ENCODE data around the gene SOX9.

Gene SOX9

GRCh38 chr17:72158895-72159885 is 38.4 kb downstream of the SOX9 start:
- no peak for DNase-seq (ENCODE audit: low read depth in 2 of 2, low spot score in 1 of 2)

DNA sequence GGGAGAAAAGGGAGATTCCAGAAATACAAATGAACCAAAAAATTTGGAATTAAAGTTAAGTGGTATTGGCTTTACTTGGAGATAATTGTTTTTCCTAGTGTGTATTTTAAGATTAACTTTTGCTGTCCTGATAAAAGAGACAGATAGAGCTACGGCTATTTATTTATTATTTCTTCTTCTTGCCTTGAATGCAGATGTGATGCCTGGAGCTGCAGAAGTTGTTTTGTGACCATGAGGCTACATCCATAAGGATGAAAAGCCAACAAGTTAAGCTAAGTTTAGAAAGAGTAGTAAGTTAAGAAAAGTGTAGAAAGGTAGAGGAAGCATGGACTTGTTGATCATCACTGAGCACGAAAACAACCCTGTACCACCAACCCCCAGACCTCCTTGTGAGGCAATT is 41.7 kb downstream of the SOX9 start:
- DNase-seq (ENCODE audit: low read depth in 2 of 2, low spot score in 1 of 2), result no peak

GRCh38 chr17:72163474-72163873 is 42.7 kb downstream of the SOX9 start:
- DNase-seq (ENCODE audit: low read depth in 2 of 2, low spot score in 1 of 2), result no peak

- no peak for DNase-seq (ENCODE audit: low read depth in 2 of 2, low spot score in 1 of 2)
These were observed 43.4 kb downstream of the SOX9 start for GRCh38 chr17:72164158-72164739.

DNA sequence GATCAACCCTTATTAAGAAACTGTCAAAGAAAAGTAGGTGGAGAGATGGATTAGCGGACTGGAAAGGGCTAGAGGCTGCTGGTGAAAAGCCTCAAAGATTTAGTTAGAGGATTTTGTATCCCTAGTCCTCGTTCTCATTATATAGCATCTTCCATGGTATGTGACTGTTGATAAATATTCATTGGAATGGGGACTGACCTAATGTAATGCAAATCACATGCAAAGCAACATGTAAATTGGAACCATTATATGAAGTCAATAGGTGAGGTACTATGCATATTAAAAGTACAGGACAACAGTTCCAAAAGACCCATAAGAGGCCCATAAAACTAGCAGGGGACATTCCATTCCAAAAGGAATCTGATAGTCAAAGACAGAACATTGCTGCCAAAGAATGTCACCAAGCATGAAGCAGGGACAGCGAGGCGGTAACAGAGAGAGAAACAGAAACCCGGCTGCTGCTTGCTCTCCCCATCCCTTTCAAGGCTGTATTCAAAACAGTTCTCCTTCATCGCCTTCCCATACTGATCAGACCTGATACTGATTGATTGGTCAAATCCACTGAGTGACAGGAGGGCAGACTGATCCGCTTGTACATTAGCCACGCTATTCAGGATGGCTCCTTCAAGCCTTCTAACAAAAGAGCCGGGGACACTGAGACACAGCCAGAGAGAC is 44.5 kb downstream of the SOX9 start:
- DNase-seq (ENCODE audit: low read depth in 2 of 2, low spot score in 1 of 2), result no peak

- DNase-seq (ENCODE audit: low read depth in 2 of 2, low spot score in 1 of 2), result no peak
These were observed 45.1 kb downstream of the SOX9 start for GRCh38 chr17:72165867-72166439.

DNA sequence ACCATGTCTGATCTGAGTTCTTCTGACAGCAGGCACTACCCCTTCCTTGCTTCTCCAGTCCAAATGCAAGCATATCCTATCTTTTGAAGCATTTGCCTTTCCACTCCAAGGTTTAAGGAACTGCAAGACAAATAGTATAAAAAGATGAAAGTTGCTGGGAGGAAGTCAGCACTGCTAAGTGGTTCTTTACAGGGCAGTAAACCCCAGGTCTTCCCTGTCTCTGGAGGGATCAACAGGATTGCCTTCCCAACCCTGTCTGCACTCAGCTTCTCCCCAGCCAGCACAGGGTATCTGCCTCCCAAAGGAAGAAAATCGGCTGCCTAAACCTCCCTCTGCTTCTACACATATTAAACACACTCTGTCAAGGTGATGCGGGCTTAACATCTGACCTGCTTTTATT is 46.8 kb downstream of the SOX9 start:
- DNase-seq (ENCODE audit: low read depth in 2 of 2, low spot score in 1 of 2), result no peak

DNA sequence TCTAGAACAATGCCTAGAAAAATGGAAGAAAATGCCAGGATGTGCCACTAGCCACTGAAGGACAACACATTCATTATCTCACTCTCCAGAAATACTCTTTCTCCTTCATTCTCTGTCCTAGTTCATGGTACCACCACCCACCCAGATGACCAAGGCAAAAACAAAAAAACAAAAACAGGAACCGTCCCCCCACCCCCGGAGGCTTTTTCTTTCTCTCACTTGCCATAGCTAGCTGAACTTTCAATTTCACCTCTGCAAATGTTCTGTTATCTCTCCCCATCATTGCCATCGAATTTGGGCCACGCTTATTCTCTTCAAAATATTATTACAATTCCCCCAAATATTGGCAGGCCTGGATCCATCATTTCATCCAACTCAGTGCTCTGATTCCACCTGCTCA is 49.0 kb downstream of the SOX9 start:
- DNase-seq (ENCODE audit: low read depth in 2 of 2, low spot score in 1 of 2), result no peak

DNA sequence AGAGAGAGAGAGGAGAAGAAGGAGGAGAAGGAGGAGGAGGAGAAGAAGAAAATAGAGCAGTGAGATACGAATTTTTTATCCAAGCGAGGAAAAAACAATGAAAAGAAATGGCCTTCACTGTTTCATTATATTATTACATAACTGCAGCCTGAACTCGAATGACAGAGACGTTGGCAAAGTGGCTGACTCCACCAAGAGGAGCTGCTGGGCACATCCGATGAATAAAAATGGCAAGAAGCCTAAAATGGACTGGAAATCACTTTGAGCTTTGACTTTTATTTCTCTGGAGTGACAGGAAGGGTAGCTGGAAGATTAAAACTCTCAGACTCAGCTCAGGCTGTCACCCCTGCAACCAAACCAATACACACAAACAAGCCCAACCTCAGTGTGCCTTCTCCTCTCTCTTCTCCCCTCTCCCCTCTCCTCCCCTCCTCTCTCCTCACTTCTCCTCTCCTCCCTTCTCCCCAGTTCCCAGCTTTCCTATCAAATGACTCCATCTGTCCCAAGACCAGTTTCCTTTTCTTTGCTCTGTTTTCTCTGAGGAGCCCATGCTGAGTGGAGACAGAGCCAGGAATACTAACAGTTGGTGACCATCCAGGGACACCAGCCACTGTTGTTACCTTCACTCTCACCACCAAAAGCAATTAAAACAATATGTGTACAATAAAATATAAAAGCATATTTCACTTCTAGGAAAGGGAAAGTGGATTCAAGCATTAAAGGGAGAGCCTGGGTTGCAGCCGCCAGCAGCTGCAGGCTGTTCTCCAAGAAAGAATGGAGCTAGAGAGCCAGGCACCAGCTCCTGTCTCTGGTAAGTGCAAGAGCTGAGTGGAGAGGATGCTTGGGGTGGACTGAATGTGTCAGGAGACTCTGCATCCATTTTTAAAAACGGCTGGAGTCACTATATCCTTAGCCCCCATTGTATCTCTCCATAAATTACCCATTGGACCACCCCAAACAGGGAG is 51.2 kb downstream of the SOX9 start:
- no peak for DNase-seq (ENCODE audit: low read depth in 2 of 2, low spot score in 1 of 2)

DNA sequence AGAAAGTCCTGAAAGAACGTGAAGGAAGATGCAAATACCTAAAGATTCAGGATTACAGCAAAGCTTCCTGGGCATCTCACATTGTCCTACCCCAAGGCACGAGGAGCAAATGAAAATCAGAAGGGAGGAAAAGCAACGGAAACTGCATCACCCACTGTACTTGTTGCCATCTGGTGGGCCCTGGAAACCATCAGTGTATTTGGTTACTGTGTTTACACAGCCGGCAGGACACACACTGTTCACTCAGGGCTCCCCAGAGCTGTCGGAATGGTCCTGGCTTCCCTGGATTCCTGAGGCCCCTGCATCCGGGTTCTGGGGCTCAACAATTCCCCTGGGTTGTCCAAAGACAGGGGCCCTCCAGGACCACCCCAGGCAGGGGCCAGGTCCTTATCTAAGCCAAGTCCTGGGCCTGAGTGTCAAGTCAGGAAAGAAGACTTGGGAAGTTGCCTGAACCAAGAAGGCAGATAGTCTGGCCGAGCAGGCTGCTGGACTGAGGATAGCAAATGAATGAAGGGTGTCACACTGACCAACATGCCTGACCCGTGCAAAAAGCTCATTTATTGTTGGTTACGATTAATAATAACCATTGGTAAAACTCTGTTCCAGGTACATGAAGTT is 52.8 kb downstream of the SOX9 start:
- no peak for DNase-seq (ENCODE audit: low read depth in 2 of 2, low spot score in 1 of 2)

DNA sequence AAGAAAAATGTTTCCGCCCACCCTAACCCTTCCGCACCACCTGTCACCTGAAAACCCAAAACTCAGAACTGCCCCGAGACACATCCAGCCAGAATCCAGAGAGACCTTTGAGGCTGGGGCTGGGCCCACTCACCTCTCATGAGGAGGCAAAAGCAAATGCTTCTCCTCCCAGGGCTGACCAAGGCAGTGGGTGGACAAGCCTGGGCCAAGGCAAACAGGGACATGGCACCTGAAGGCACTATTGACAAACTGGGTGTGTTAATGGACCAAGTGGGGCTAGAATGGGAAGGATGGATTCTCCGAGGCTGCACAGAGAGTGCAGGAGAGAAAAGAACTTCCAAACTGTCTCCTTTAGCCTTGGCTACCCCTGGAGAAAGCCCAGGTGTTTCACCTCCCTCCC is 54.4 kb downstream of the SOX9 start:
- no peak for DNase-seq (ENCODE audit: low read depth in 2 of 2, low spot score in 1 of 2)
